Smooth muscle cell (in vitro differentiated cells): Measurements from ENCODE around the gene SSTR3. TPM values are rescaled to one million over a fixed set of nuclear protein-coding genes. Genes with fewer than 3 reads are reported as not detected.
A peak's percentile ranks its signal among the peaks of the same experiment; 100 is the strongest.

Source experiments
- DNase-seq: peaks from one replicate; lab custom pipeline; 2025; ENCODE audit not compliant: unreplicated experiment; lab: John Stamatoyannopoulos, UW
- H2AFZ ChIP-seq: fragments of 200-600 bp; sonication (generic); 2 replicates; pipeline ENCODE4 v1.6.0; 2016; ENCODE audit warnings: antibody characterized with exemption, low read depth, mild to moderate bottlenecking
- H3F3A ChIP-seq: fragments of 200-600 bp; sonication (generic); 2 replicates; pipeline ENCODE4 v1.6.0; 2017; ENCODE audit warnings: antibody characterized with exemption, low read depth
- H3K27ac ChIP-seq: fragments of 200-600 bp; sonication (generic); 2 replicates; pipeline ENCODE4 v1.5.1; 2016; ENCODE audit warnings: low read depth, mild to moderate bottlenecking
- H3K27me3 ChIP-seq: fragments of 200-600 bp; sonication (generic); 2 replicates; pipeline ENCODE4 v1.6.1; 2016; ENCODE audit warnings: low read depth, mild to moderate bottlenecking
- H3K36me3 ChIP-seq: fragments of 200-600 bp; sonication (generic); 2 replicates; pipeline ENCODE4 v1.5.1; 2016; ENCODE audit warnings: low read depth
- H3K4me1 ChIP-seq: fragments of 200-600 bp; sonication (generic); 2 replicates; pipeline ENCODE4 v1.5.1; 2016; ENCODE audit warnings: low read depth
- H3K4me2 ChIP-seq: fragments of 200-600 bp; sonication (generic); 2 replicates; pipeline ENCODE4 v1.6.0; 2016; ENCODE audit warnings: mild to moderate bottlenecking
- H3K4me3 ChIP-seq: fragments of 200-600 bp; sonication (generic); 2 replicates; pipeline ENCODE4 v1.5.1; 2016; ENCODE audit warnings: mild to moderate bottlenecking
- H3K79me2 ChIP-seq: fragments of 200-600 bp; sonication (generic); 2 replicates; pipeline ENCODE4 v1.6.0; 2016; ENCODE audit warnings: low read depth, mild to moderate bottlenecking
- H3K9ac ChIP-seq: fragments of 200-600 bp; sonication (generic); 2 replicates; pipeline ENCODE4 v1.6.0; 2016; ENCODE audit warnings: low read depth
- H3K9me3 ChIP-seq: fragments of 200-600 bp; sonication (generic); replicated peaks from 2 replicates; pipeline ENCODE4 v1.5.1; 2016; ENCODE audit warnings: low read depth
- H4K20me1 ChIP-seq: fragments of 200-600 bp; sonication (generic); 2 replicates; pipeline ENCODE4 v1.6.0; 2016; ENCODE audit warnings: low read depth
- CTCF ChIP-seq: fragments of 200-600 bp; sonication (generic); IDR thresholded peaks from 2 replicates; pipeline ENCODE4 v1.5.1; 2017; ENCODE audit warnings: borderline replicate concordance, mild to moderate bottlenecking, antibody characterized with exemption; ENCODE audit not compliant: insufficient read depth, poor library complexity, severe bottlenecking
- WGBS: methylation state at CpG from one replicate; pipeline ENCODE4 v1.1.7; 2016; ENCODE audit warnings: low lambda C conversion rate; 5-methylcytosine and 5-hydroxymethylcytosine counted together
- polyA plus RNA-seq: library from polyadenylated mRNA; unstranded; fragments of >200 nt; fragmentation: Nextera tagmentation; extraction: Ambion mirVana; gene quantifications from 2 replicates; pipeline ENCODE4 v1.2.1, GENCODE V29; 2016
- total RNA-seq: library from RNA; depleted of rRNA; stranded (reverse); fragments of >200 nt; gene quantifications from 2 replicates; pipeline ENCODE4 v1.2.3, GENCODE V29; 2014

Gene SSTR3
- total and polyA plus RNA-seq, 2 experiments from 2014 or later: not detected

GRCh38 chr22:37178350-37179125 is 33.7 kb downstream of the SSTR3 start:
- Histone ChIP-seq H3F3A (peaks cover 5% of the 10 kb centered on the region), H3K9ac (no peak overlapping the region), H3K27me3 (no peaks in the 10 kb centered on the region), H3K4me1 (peaks cover 32% of the 10 kb centered on the region), H3K9me3 (no peaks in the 10 kb centered on the region), H3K4me2 (peak overlapping the region; percentile 25), H3K36me3 (no peaks in the 10 kb centered on the region), H4K20me1 (no peaks in the 10 kb centered on the region), H3K79me2 (no peaks in the 10 kb centered on the region), H3K4me3 (no peak overlapping the region), H2AFZ (no peak overlapping the region), H3K27ac (peak overlapping the region; percentile 75)
- 50% methylated on average over 17 of the region's 17 CpGs for WGBS
- DNase-seq: no peak
- no peak for TF ChIP-seq CTCF

- Histone ChIP-seq H3K79me2 (no peaks in the 10 kb centered on the region), H3K27ac (peak overlapping the region; percentile 75), H3K9me3 (no peaks in the 10 kb centered on the region), H2AFZ (no peak overlapping the region), H3K36me3 (no peaks in the 10 kb centered on the region), H3K9ac (no peak overlapping the region), H3K4me3 (no peak overlapping the region), H3K27me3 (no peaks in the 10 kb centered on the region), H3K4me2 (peak overlapping the region; percentile 25), H3F3A (peaks cover 5% of the 10 kb centered on the region), H3K4me1 (peaks cover 32% of the 10 kb centered on the region), H4K20me1 (no peaks in the 10 kb centered on the region)
- WGBS: 93% methylated on average over 3 of the region's 3 CpGs
- no peak for DNase-seq
- no peak for TF ChIP-seq CTCF
These were observed 34.5 kb downstream of the SSTR3 start for GRCh38 chr22:37177755-37178154.

- no peaks in the 10 kb centered on the region for H3K27me3 ChIP-seq
- DNase-seq: no peak
- H2AFZ ChIP-seq: no peak overlapping the region
- peaks cover 32% of the 10 kb centered on the region for H3K4me1 ChIP-seq
- H3F3A ChIP-seq: peaks cover 5% of the 10 kb centered on the region
- WGBS: 88% methylated on average over 5 of the region's 5 CpGs
- peak overlapping the region; percentile 75 for H3K27ac ChIP-seq
- peak overlapping the region; percentile 35 for H3K9ac ChIP-seq
- no peak for TF ChIP-seq CTCF
- no peaks in the 10 kb centered on the region for H3K79me2 ChIP-seq
- peak overlapping the region; percentile 74 for H3K4me2 ChIP-seq
- no peaks in the 10 kb centered on the region for H3K36me3 ChIP-seq
- no peak overlapping the region for H3K4me3 ChIP-seq
- H3K9me3 ChIP-seq: no peaks in the 10 kb centered on the region
- H4K20me1 ChIP-seq: no peaks in the 10 kb centered on the region
These were observed 35.1 kb downstream of the SSTR3 start for GRCh38 chr22:37177221-37177620.
